Measurements from ENCODE around the gene REXO1. TPM values are rescaled to one million over a fixed set of nuclear protein-coding genes. Genes with fewer than 3 reads are reported as not detected.

The REXO1 gene
- total RNA-seq, 6 donors from 2014 or later, result 17.0 to 106 (median 38.8) TPM

DNA sequence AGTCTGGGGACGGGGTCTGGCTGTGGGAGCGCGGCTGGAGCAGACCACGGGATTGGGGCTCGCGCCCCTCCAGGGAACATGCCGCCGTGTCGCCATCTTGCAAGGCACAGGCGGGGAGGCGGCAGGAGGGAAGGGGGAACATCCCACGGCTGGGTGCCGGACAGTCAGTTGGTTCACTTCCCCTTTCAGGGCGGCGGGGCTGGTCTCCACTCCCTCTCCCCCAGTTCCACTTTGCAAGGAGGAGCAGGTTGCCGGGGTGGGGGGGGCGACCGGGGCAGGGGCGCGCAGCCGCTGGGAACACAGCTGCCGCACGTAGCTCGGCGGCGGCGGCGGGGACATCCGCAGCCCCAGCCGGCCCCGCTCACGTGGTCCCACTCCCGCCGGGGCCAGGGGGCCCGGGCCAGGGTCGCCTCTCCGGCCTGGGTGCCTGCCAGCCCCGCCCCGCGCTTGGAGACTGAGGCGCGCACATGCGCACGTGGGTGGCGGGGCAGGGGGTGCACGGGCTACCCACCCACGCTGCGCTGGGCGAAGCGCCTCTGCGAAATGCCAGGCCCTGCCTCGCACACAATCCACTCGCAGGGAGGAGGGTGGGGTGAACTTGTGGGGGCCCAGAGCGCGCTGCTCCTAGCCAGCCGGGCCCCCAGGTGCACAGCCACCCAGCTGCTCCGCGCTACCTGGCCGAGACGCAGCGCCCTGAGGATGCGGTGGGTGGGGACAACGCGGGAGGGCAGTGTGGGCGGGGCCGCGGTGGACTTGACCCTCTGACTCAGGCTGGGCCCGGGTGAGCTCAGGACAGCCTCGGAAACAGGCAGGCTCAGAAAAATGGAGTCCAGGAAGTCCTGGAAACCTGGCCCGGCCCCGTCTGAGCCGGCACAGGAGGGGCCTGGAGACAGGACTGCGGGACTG, 8.7 kb upstream of the REXO1 start:
- Histone ChIP-seq H3K27ac (peak overlapping the region; percentile 93 to 95 (median 94)), H3K36me3 (peaks cover 0 to 4% (median 0%) of the 10 kb centered on the region in 4 donors), H3K9me3 (no peaks in the 10 kb centered on the region), H3K27me3 (no peaks in the 10 kb centered on the region), H3K4me1 (peaks cover 81 to 100% (median 97%) of the 10 kb centered on the region in 4 donors), H3K4me3 (peak overlapping the region; percentile 18 to 60 (median 53))
- WGBS, 2 donors, result 6 to 11% methylated on average over 12 to 31 of the region's 73 CpGs
- peak; percentile 94 for DNase-seq
- peak; percentile 54 to 65 for ATAC-seq (ENCODE audit: low FRiP score in 2 of 2)
- TF ChIP-seq POLR2AphosphoS5 (IDR thresholded peaks at IDR 0.05) (peak in 1 of 2 donors; percentile 56), POLR2A (IDR thresholded peaks at IDR 0.05) (peak in 1 of 4 donors; percentile 30), EP300 (IDR thresholded peaks at IDR 0.05) (no peak)
- TF ChIP-seq, protein P1, sequence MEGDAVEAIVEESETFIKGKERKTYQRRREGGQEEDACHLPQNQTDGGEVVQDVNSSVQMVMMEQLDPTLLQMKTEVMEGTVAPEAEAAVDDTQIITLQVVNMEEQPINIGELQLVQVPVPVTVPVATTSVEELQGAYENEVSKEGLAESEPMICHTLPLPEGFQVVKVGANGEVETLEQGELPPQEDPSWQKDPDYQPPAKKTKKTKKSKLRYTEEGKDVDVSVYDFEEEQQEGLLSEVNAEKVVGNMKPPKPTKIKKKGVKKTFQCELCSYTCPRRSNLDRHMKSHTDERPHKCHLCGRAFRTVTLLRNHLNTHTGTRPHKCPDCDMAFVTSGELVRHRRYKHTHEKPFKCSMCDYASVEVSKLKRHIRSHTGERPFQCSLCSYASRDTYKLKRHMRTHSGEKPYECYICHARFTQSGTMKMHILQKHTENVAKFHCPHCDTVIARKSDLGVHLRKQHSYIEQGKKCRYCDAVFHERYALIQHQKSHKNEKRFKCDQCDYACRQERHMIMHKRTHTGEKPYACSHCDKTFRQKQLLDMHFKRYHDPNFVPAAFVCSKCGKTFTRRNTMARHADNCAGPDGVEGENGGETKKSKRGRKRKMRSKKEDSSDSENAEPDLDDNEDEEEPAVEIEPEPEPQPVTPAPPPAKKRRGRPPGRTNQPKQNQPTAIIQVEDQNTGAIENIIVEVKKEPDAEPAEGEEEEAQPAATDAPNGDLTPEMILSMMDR (IDR thresholded peaks at IDR 0.05), result no peak

DNA sequence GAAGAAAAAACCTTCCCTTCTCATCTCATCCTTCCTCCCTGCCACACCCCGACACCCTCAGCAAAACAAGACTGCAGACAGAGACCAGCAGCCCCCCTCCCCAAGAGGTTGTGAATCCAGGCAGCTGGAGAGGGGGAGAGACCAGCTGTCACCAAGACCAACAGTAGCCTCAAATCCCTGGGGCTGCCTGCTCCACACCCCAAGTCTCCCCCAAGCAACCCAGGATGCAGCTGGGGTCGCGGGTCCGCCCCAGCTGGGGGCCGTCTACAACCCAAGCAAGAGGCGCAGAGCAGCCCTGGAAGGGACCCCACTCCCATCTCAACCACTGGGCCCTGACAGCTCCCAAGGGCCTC, 8.0 kb upstream of the REXO1 start:
- no peaks in the 10 kb centered on the region for H3K9me3 ChIP-seq
- ATAC-seq (ENCODE audit: low FRiP score in 2 of 2) (no peak), DNase-seq (no peak)
- H3K4me3 ChIP-seq, result peak overlapping the region in 3 of 4 donors; percentile 47 to 60 (median 59)
- H3K4me1 ChIP-seq, result peaks cover 77 to 99% (median 95%) of the 10 kb centered on the region in 4 donors
- WGBS, 2 donors, result 47 to 50% methylated on average over 2 to 6 of the region's 6 CpGs
- peak overlapping the region; percentile 93 to 95 (median 94) for H3K27ac ChIP-seq
- no peaks in the 10 kb centered on the region for H3K27me3 ChIP-seq
- TF ChIP-seq POLR2AphosphoS5 (IDR thresholded peaks at IDR 0.05) (no peak), POLR2A (IDR thresholded peaks at IDR 0.05) (no peak), EP300 (IDR thresholded peaks at IDR 0.05) (no peak)
- TF ChIP-seq, protein P1 (IDR thresholded peaks at IDR 0.05), result no peak
- H3K36me3 ChIP-seq, result peaks cover 0 to 4% (median 0%) of the 10 kb centered on the region in 4 donors

DNA sequence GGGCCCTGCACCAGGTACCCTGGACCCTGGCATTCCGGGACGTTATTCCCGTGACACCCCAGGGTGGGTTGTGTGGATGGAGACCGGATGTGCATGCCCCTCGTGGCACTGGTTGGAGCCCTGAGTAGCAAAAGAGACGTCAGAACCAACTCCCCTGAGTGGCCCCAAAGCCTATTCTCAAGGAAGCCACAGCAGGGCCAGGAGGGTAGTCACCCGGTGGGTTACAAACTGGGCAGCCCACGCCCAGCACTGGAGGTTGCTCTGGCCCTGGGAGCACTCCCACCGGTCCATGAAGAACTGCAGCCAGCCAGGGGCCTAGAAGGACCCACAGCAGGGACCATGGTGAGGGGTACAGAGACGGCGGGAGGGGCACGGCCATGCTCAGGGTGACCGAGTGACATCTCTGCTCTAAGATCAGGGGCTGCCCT, 7.6 kb upstream of the REXO1 start:
- Histone ChIP-seq H3K4me1 (peaks cover 73 to 94% (median 91%) of the 10 kb centered on the region in 4 donors), H3K36me3 (peaks cover 0 to 4% (median 0%) of the 10 kb centered on the region in 4 donors), H3K9me3 (no peaks in the 10 kb centered on the region), H3K27me3 (no peaks in the 10 kb centered on the region), H3K27ac (peak overlapping the region; percentile 93 to 95 (median 94)), H3K4me3 (peak overlapping the region in 3 of 4 donors; percentile 47 to 60 (median 59))
- TF ChIP-seq, protein P1 (IDR thresholded peaks at IDR 0.05), result no peak
- no peak for TF ChIP-seq EP300 (IDR thresholded peaks at IDR 0.05)
- no peak for TF ChIP-seq POLR2AphosphoS5 (IDR thresholded peaks at IDR 0.05)
- TF ChIP-seq POLR2A (IDR thresholded peaks at IDR 0.05), result no peak
- no peak for ATAC-seq (ENCODE audit: low FRiP score in 2 of 2)
- DNase-seq, result no peak
- WGBS, 2 donors, result 30 to 38% methylated on average over 10 of the region's 13 CpGs

DNA sequence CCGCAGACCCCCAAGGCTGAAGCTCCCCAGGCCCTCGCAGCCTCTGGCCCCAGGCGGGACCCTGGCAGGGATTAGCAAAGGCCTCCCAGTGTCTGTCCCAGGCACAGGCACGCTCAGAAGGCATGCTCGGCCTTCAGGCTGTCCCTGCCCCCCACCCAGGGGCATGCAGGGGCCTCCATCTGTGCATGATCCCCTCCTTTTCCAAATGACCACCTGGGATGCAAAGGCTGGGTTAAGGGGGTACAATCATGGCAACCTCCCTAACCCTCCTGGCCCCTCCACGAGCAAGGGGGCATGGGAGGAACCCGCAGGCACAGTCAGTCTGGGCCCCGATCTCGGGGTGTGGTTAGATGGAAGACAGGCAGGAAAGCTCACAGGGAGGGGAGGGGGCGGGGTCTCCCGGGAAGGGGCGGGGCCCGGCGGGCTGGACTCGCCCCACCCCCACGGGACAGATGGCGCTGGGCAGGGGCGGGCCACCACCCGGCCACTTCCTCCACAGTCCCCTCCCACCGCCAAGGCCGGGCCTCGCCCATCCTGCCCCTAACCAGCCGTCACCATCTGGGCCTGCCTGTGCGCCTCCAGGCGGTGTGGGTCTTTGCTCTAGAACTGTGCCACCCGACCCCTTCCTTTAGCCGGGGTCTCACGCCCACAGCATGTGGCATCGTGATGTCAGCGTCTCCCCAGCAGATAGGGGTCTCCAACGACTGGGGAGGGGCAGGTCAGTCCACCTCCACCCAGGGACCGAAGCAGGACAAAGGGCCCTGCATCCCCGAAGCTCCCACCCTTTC, 7.0 kb upstream of the REXO1 start:
- Histone ChIP-seq H3K27me3 (no peaks in the 10 kb centered on the region), H3K9me3 (no peaks in the 10 kb centered on the region), H3K4me3 (peak overlapping the region in 3 of 4 donors; percentile 47 to 60 (median 59)), H3K4me1 (peaks cover 66 to 88% (median 85%) of the 10 kb centered on the region in 4 donors), H3K36me3 (peaks cover 0 to 4% (median 0%) of the 10 kb centered on the region in 4 donors), H3K27ac (peak overlapping the region; percentile 93 to 95 (median 94))
- ATAC-seq (ENCODE audit: low FRiP score in 2 of 2) (peak; percentile 84 to 88), DNase-seq (peak; percentile 95 to 96)
- TF ChIP-seq EP300 (IDR thresholded peaks at IDR 0.05) (no peak), POLR2A (IDR thresholded peaks at IDR 0.05) (peak in 2 of 4 donors; percentile 52 to 81), POLR2AphosphoS5 (IDR thresholded peaks at IDR 0.05) (peak; percentile 75 to 87)
- TF ChIP-seq, protein P1 (IDR thresholded peaks at IDR 0.05), result peak in 1 of 6 experiments; percentile 23
- 15% methylated on average over 4 to 20 of the region's 33 CpGs for WGBS, 2 donors
